ENCODE results near the gene C11orf54. TPM values are rescaled to one million over a fixed set of nuclear protein-coding genes. Genes with fewer than 3 reads are reported as not detected.
"Not testable (repeated sequence)": the region's sequence is repeated elsewhere in the genome, so short reads cannot be mapped to it uniquely, and the experiment has no call there.

The C11orf54 gene
- polyA plus RNA-seq, 12 donors, result 31.7 to 50.4 (median 38.3) TPM; not detected in 1

DNA sequence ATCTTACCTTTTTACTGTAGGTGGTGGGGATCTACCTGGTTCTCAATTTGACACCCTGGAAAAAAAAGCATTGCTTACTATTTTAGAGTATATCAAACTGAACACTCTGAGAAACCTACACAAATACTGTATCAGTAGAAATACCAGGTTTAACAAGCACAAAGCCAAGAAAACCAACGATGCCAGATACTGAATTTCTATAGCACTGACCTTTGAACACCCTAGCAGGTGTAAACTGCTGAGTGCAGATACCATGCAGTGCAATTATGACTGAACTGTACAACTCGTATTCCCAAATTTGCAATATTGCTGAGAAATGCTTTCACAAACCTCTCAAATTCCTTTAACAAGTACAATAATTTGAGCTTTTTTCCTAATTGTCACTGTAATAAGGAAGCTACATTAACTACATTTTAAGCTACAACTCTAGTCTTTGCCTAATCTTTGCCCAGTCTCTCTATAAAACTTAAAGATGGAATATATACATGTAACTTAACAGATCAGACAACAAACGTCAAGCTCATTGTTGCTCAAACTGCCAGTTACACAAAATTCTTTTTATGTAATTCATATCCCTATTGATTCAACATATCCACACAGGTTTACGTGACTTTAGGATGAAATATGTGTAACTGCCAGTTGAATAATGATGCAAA is 9.1 kb upstream of the C11orf54 start:
- no peak for DNase-seq

DNA sequence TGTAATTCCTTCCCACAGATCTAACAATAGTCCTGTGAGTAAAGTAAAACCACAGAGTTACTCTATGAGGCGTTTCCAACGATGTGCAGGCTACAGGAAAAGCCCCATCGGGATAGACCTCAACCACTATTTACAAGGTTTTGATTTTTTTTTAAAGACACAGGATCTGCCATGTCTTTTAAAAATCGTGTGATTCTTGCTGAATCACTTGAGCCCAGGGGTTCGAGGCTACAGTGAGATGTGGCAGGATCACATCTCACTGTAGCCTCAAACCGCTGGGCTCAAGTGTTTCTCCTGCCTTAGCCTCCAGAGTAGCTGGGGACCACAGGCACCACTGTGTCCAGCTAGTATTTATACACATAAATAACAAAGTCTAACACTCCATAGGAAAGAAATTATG is 8.0 kb upstream of the C11orf54 start:
- no peak for DNase-seq

DNA sequence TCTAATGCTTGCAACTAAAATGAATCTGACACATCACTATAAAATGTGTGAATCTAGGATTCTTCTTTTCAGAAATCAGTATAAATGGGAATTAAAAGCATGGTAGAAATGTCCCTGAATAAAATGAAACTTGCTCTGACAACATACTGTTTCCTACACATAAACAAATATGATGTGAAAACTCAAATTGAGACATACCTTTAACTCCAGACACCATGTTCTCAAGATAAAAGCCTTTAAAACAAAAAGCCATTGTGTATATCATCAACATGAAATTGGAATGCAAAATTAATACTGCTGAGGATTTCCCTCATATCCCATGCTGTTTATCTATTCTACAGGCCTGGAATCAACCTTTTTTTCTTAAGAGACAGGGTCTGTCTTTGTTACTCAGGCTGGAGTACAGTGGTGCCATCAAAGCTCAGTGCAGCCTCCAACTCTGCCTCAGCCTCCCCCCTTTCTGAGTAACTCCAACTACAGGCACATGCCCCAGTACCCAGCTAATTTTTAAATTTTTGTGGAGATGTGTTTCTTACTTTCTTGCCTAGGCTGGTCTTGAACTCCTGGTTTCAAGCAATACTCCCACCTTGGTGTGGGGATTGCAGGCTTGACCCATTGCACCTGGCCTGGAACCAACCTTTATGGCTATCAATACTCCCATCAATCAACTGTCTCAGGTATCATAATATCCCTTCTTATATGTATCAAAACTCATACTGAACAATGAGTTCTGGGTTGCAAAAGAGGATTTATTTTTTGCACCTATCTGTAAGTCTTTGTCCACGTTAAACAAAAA is 6.8 kb upstream of the C11orf54 start:
- no peak for DNase-seq

DNA sequence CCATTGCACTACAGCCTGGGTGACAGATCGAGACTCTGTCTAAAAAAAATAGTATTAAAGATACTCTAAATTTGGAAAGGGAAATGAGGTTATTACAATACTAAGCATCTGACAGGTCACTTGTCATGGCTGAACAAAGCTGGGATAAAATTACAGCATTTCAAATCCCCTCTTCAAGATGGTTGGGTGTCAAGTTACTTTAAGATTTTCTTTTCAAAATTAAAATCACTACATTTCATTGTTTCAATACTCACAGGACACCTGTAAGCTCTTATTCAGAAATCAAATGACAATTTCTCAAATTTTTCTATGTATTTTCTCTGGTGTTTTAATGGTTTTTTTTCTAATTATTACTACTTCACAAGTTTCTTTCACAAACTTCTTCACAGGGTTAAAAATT is 5.8 kb upstream of the C11orf54 start:
- no peak for DNase-seq

DNA sequence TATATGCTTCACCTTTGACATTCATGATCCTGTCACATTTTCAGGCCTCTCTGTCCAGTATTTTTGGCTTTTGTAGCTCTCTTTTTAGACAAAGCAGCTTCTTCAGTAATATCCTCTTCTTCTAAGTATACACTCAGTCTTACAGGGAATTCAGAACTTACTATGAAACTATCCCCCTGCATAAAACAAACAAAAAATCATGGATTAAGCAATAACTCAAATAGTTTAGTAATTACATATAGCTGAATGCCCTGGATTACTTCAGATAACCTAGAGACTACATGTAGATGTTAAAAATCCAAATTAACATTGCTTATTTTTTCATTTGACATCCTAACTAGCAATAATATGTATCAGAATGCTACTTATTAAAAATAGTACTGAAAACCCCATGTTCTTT is 5.3 kb upstream of the C11orf54 start:
- no peak for DNase-seq

- no peak for DNase-seq
These were observed 3.4 kb upstream of the C11orf54 start for GRCh38 chr11:93737904-93738612.

DNA sequence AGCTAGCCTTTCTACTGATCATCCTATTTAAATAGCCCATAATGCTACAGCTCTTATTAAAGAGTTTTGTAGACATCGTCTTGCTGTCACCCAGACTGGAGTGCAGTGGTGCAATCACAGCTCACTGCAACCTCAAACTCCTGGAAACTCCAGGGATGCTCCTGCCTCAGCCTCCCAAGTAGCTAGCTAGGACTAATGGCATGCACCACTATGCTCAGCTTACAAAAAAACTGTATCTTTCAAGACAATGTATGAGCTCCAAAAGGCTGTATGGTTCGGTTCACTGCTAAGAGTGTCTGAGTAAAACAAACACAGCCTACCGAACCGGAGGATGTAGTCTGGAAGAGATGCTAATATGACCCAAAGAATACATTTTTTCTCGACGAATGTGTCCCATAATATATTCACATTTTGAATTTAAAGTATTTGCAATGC is 2.8 kb upstream of the C11orf54 start:
- DNase-seq, result no peak

DNA sequence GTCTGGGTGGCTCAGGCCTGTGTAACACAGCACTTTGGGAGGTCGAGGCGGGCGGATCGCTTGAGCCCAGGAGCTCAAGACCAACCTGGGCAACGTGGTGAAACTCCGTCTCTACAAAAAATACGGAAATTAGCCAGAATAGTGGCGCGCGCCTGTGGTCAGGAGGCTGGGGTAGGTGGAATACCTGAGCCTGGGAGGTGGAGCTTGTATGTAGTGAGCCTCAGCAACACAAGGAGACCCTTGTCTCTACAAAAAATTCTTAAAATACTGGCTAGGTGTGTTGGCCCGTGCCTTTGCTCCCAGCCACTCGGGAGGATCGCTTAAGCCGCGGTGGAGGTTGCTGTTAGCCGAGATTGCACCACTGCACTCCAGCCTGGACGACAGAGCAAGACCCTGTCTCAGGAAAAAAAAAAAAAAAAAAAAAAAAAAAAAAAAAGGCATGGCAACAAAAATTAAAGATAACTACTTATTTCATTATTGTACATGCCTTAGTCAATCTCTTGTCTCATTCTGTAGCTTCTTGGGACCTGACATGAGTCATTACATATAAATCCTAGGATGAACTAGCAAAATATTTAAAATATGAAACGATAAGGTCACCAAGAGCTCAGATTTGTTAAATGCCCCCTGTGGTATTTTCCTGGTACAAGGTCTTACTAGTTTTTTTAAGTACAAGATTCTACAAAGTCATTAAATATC is 1.3 kb upstream of the C11orf54 start:
- DNase-seq, result peak; percentile 1

DNA sequence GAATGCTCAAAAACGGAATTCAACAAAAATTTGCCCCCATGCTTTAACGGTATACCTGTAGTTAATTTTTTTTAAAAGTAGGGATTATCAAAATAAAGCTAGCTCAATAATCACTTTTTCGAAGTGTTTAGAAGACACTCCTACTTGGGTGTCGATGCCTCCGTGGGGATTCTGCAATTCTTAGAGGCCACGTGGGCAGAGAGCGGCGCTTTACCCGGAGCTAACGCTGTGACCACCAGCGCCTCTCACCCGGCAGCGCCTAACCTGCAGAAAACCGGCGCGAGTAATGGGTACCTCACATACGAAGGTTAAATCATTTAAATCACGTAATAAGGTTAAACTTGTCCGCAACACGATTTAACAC is 760 bp upstream of the C11orf54 start:
- peak; percentile 59 for DNase-seq

DNA sequence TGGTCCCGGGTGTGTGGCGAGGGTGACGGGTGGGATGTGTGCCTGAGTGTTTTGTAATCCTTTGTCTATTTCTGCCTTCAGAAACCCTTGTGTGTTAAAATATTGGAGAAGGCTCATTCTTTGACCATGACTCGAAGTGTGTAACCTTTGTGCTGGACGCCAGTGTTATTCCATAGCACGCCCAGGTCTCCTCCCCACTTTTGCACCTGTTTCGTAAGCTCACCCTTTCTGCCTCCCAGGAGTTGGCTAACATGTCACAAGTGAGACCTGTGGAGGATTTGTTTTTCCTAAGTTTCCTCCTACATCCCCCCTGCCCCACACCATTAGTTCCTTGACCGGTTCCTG is 382 bp downstream of the C11orf54 start:
- DNase-seq, result no peak

- DNase-seq, result no peak
These were observed 1.8 kb downstream of the C11orf54 start for GRCh38 chr11:93743291-93743690.

DNA sequence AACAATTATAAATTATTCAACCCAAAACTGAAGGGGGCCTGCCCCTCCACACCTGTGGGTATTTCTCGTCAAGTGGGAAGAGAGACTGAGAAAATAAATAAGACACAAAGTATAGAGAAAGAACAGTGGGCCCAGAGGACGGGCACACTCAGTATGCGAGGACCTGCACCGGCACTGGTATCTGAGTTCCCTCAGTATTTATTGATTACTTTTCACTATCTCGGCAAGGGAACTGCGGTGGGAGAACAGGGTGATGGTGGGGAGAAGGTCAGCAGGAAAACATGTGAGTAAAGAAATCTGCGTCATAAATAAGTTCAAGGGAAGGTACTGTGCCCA is 3.2 kb downstream of the C11orf54 start:
- no peak for DNase-seq

DNA sequence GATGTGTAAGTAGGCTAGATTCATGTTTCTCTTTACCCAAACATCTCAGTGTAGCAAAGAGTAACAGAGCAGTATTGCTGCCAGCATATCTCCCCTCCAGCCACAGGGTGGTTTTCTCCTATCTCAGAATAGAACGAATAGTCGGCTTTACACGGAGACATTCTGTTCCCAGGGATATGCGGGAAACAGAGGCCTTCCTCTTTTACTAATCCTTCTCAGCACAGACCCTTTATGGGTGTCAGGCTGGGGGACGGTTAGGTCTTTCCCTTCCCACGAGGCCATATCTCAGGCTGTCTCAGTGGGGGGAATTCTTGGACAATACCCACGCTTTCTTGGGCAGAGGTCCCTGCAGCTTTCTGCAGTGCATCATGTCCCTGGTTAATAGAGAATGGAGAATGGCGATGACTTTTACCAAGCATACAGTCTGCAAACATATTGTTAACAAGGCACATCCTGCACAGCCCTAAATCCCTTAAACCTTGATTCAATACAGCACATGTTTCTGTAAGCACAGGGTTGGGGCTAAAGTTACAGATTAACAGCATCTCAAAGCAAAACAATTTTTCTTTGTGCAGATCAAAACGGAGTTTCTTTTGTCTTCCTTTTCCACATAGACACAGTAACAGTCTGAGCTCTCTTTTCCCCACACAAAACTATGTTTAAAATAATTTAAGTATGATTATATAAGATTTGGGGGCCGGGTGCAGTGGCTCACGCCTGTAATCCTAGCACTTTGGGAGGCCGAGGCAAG is 3.7 kb downstream of the C11orf54 start:
- DNase-seq, result not testable (repeated sequence)

GRCh38 chr11:93746101-93746500 is 4.6 kb downstream of the C11orf54 start:
- no peak for DNase-seq

- no peak for DNase-seq
These were observed 5.7 kb downstream of the C11orf54 start for GRCh38 chr11:93747122-93747521.

GRCh38 chr11:93751001-93751400 is 9.5 kb downstream of the C11orf54 start:
- no peak for DNase-seq

DNA sequence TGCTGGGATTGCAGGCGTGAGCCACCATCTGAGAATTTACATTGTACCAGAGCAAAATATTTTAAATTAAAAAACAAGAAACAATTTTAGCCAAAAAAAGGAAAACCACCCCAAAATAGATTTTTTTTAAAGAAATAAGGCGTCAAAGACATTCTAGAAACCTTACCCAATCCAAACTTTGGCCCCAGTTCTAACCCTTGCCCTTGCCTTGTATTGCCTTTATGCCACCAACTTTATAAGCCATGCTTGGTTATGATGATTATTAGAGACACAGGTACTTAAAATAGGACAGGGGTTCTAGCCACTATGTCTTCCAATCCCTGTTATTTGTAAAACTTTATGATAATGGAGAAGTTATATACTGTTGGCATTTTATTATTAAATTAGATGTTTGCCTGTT is 11.8 kb downstream of the C11orf54 start:
- no peak for DNase-seq

- DNase-seq, result no peak
These were observed 15.3 kb downstream of the C11orf54 start for GRCh38 chr11:93756748-93757147.

DNA sequence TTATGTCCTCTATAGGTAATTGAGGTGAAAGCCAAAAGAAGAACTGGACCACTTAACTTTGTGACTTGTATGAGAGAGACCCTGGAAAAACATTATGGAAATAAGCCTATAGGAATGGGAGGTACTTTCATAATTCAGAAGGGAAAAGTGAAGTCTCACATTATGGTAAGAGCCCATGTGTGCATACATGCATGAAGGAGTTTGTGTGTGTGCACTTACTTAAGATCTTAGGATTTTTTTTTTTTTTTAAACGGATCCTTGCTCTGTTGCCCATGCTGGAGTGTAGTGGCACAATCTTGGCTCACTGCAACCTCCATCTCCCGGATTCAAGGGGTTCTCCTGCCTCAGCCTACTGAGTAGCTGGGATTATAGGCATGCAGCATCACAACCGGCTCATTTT is 15.8 kb downstream of the C11orf54 start:
- no peak for DNase-seq

GRCh38 chr11:93757924-93758865 is 16.7 kb downstream of the C11orf54 start:
- DNase-seq, result no peak

GRCh38 chr11:93759123-93759522 is 17.7 kb downstream of the C11orf54 start:
- DNase-seq, result not testable (repeated sequence)
